Measurements from ENCODE around the gene EXOC3L4.
"Not testable (repeated sequence)": the region's sequence is repeated elsewhere in the genome, so short reads cannot be mapped to it uniquely, and the experiment has no call there.

Gene EXOC3L4

DNA sequence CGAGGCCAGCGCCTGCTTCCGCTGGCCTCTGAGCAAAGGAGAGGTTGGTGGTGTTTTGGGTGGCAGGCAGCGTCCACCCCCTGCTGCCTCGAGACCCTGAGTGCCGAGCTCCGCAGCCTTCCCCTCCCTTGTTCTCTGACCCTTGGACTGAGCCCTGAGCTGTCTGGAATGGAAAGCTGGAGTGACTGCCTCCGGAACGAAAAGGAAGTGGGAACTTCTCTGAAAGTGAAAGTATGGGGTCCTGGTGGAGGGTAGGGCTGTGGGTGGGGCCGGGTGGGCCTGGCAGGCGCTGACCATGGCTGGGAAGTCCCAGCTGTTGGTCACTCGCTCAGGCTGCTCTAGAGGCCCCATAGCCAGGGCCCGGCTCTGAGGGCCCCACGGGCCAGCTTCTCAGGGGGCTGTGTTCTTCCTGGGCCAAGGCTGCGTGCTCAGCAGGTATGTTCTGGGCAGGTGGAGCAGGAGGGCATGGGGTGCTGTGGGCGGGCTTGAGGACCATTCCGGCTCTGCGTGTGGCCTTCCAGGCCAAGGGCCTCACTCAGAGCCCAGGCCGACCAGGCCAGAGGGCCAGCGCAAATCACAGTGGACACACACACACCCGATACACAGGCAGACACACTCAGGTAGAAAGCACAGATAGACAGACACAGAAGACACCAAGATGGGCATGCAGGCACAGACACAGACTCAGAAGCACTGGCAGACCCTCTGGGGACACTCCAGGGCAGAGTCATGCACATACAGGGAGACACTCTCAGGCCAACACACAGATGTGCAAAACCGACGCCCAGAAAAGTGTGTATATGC is at the start of gene EXOC3L4:
Gene EXOC3L4, plus strand, starts transcription at position 320 of the 804 bp plus-strand sequence. CDS start 5,495 bp downstream, outside the sequence.
- DNase-seq (ENCODE audit: low spot score) = no peak
- TF ChIP-seq CTCF (IDR thresholded peaks at IDR 0.05; ENCODE audit: extremely low read depth, missing control alignments) = no peak

- TF ChIP-seq CTCF (IDR thresholded peaks at IDR 0.05; ENCODE audit: extremely low read depth, missing control alignments) = no peak
- DNase-seq (ENCODE audit: low spot score) = peak; percentile 57
Measured at GRCh38 chr14:103045371-103045869, 49.1 kb upstream of the EXOC3L4 start.

GRCh38 chr14:103047453-103047852 is 47.1 kb upstream of the EXOC3L4 start:
- DNase-seq (ENCODE audit: low spot score) = not testable (repeated sequence)

GRCh38 chr14:103050935-103051334 is 43.6 kb upstream of the EXOC3L4 start:
- no peak for TF ChIP-seq CTCF (IDR thresholded peaks at IDR 0.05; ENCODE audit: extremely low read depth, missing control alignments)
- DNase-seq (ENCODE audit: low spot score) = no peak

GRCh38 chr14:103052407-103052806 is 42.1 kb upstream of the EXOC3L4 start:
- no peak for TF ChIP-seq CTCF (IDR thresholded peaks at IDR 0.05; ENCODE audit: extremely low read depth, missing control alignments)
- DNase-seq (ENCODE audit: low spot score) = no peak

DNA sequence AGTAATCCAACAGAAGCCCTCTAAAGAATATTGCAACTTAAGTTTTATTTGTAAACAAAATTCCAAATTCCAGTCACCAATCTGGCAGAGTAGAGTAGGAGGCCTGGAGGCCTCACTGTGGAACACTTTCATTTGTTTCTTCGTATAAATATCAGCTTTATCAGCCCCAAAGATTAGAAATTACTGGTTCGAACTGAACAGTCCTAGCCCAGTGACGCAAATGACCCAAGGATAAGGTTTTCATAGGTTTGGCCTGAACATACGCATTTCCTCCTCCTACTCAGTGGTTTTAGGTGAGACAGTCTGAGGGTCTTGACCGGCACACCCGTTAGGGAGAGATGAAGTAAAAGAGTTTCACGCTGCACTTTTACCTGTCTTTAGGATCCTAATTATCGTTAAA is 38.8 kb upstream of the EXOC3L4 start:
- no peak for DNase-seq (ENCODE audit: low spot score)
- no peak for TF ChIP-seq CTCF (IDR thresholded peaks at IDR 0.05; ENCODE audit: extremely low read depth, missing control alignments)

- TF ChIP-seq CTCF (IDR thresholded peaks at IDR 0.05; ENCODE audit: extremely low read depth, missing control alignments) = no peak
- no peak for DNase-seq (ENCODE audit: low spot score)
Measured at GRCh38 chr14:103056322-103057027, 38.0 kb upstream of the EXOC3L4 start.
